Gastroesophageal sphincter (tissue), 4 donors: ENCODE measurements around the gene STARD3. TPM values are rescaled to one million over a fixed set of nuclear protein-coding genes. Genes with fewer than 3 reads are reported as not detected.

Experiments used
- ATAC-seq: fragments of 150-250 bp; one replicate; pipeline ENCODE4 v1.9.1; 2016; ENCODE audit warnings: mild to moderate bottlenecking, moderate library complexity
- H3K27ac ChIP-seq, 4 donors: fragments of 200-600 bp; sonication (generic) in 3 of 4; 1 replicate in 3 of 4; 2 replicates in 1 of 4; pipeline ENCODE4 v1.5.1; 2016 to 2019
- H3K27me3 ChIP-seq: fragments of 200-600 bp; sonication (generic); one replicate; pipeline ENCODE4 v1.5.1; 2019
- H3K36me3 ChIP-seq, 2 donors: fragments of 200-600 bp; sonication (generic); one replicate each; pipeline ENCODE4 v1.5.1; 2019; ENCODE audit warnings: control low read depth in 1 of 2
- H3K4me1 ChIP-seq, 3 donors: fragments of 200-600 bp; sonication (generic); 1 replicate in 2 of 3; 2 replicates in 1 of 3; pipeline ENCODE4 v1.5.1; 2016 to 2019; ENCODE audit warnings: control low read depth in 2 of 3
- H3K4me3 ChIP-seq, 2 donors: fragments of 200-600 bp; sonication (generic); one replicate each; pipeline ENCODE4 v1.5.1; 2019; ENCODE audit warnings: mild to moderate bottlenecking in 1 of 2, moderate library complexity in 1 of 2
- H3K9me3 ChIP-seq, 3 donors: fragments of 200-600 bp; sonication (generic); one replicate each; pipeline ENCODE4 v1.5.1; 2017 to 2019; ENCODE audit warnings: control low read depth in 2 of 3
- CTCF ChIP-seq, 4 experiments: fragments of 200-600 bp in 2 of 4; fragments of 450-650 bp in 2 of 4; sonication (generic) in 1 of 4; IDR thresholded peaks; one replicate each; pipeline ENCODE4 v1.5.1; 2017 to 2019; ENCODE audit warnings: antibody characterized with exemption in 4 of 4, mild to moderate bottlenecking in 2 of 4, moderate library complexity in 2 of 4
- EP300 ChIP-seq: sonication (generic); formaldehyde crosslinking; IDR thresholded peaks from one replicate; pipeline ENCODE4 v1.6.1; 2017; ENCODE audit warnings: antibody characterized with exemption, mild to moderate bottlenecking
- POLR2A ChIP-seq, 2 donors: fragments of 450-650 bp; IDR thresholded peaks; one replicate each; pipeline ENCODE4 v1.6.1; 2017; ENCODE audit warnings: antibody characterized with exemption in 2 of 2, mild to moderate bottlenecking in 2 of 2, moderate library complexity in 1 of 2
- POLR2AphosphoS5 ChIP-seq: sonication (generic); formaldehyde crosslinking; IDR thresholded peaks from one replicate; pipeline ENCODE4 v1.6.1; 2017; ENCODE audit warnings: antibody characterized with exemption
- WGBS, 2 donors: methylation state at CpG; one replicate each; pipeline ENCODE4 v1.1.5; 2018; ENCODE audit warnings: low coverage in 1 of 2; 5-methylcytosine and 5-hydroxymethylcytosine counted together
- total RNA-seq, 4 donors: library from RNA; depleted of rRNA; stranded (reverse); fragments of >200 nt; gene quantifications; one replicate each; pipeline ENCODE4 v1.1.0, GENCODE V29; 2016

STARD3 gene
- total RNA-seq, 4 donors from 2014 or later = 24.5 to 41.4 (median 27.5) TPM

GRCh38 chr17:39595928-39596510 is 40.9 kb upstream of the STARD3 start:
- no peak for ATAC-seq

GRCh38 chr17:39596543-39597267 is 40.2 kb upstream of the STARD3 start:
- no peak overlapping the region for H3K4me3 ChIP-seq
- no peak for ATAC-seq
- no peaks in the 10 kb centered on the region for H3K36me3 ChIP-seq
- no peak overlapping the region for H3K27ac ChIP-seq
- H3K9me3 ChIP-seq = no peaks in the 10 kb centered on the region
- H3K27me3 ChIP-seq = peaks cover 100% of the 10 kb centered on the region
- H3K4me1 ChIP-seq = peaks cover 0 to 38% (median 9%) of the 10 kb centered on the region in 3 donors
- WGBS, 2 donors = 0% methylated on average over 7 to 10 of the region's 47 CpGs
- no peak for TF ChIP-seq EP300
- no peak for TF ChIP-seq POLR2A (IDR thresholded peaks at IDR 0.05)
- TF ChIP-seq CTCF (IDR thresholded peaks at IDR 0.05) = no peak
- no peak for TF ChIP-seq POLR2AphosphoS5

More at GRCh38 chr17:39595928-39596510, 40.9 kb upstream of the STARD3 start:
- Histone ChIP-seq H3K4me3 (no peak overlapping the region), H3K27me3 (peaks cover 99% of the 10 kb centered on the region), H3K36me3 (no peaks in the 10 kb centered on the region), H3K27ac (no peak overlapping the region), H3K4me1 (peaks cover 0 to 38% (median 9%) of the 10 kb centered on the region in 3 donors), H3K9me3 (no peaks in the 10 kb centered on the region)
- no peak for TF ChIP-seq POLR2A (IDR thresholded peaks at IDR 0.05)
- no peak for TF ChIP-seq POLR2AphosphoS5
- no peak for TF ChIP-seq EP300
- no peak for TF ChIP-seq CTCF (IDR thresholded peaks at IDR 0.05)
- 11 to 27% methylated on average over 5 to 7 of the region's 11 CpGs for WGBS, 2 donors

- Histone ChIP-seq H3K27ac (no peak overlapping the region), H3K27me3 (peaks cover 100% of the 10 kb centered on the region), H3K4me1 (peaks cover 0 to 38% (median 9%) of the 10 kb centered on the region in 3 donors), H3K36me3 (no peaks in the 10 kb centered on the region), H3K4me3 (no peak overlapping the region), H3K9me3 (no peaks in the 10 kb centered on the region)
- WGBS, 2 donors = 4% methylated on average over 6 to 10 of the region's 22 CpGs
- no peak for TF ChIP-seq POLR2A (IDR thresholded peaks at IDR 0.05)
- TF ChIP-seq CTCF (IDR thresholded peaks at IDR 0.05) = no peak
- no peak for TF ChIP-seq POLR2AphosphoS5
- no peak for TF ChIP-seq EP300
- no peak for ATAC-seq
Measured at GRCh38 chr17:39597372-39598046, 39.4 kb upstream of the STARD3 start.

- Histone ChIP-seq H3K4me1 (peaks cover 0 to 38% (median 9%) of the 10 kb centered on the region in 3 donors), H3K27ac (no peak overlapping the region), H3K27me3 (peaks cover 100% of the 10 kb centered on the region), H3K36me3 (no peaks in the 10 kb centered on the region), H3K4me3 (no peak overlapping the region), H3K9me3 (no peaks in the 10 kb centered on the region)
- TF ChIP-seq CTCF (IDR thresholded peaks at IDR 0.05) = no peak
- no peak for ATAC-seq
- 5 to 7% methylated on average over 8 to 10 of the region's 13 CpGs for WGBS, 2 donors
Measured at GRCh38 chr17:39598047-39598481, 38.9 kb upstream of the STARD3 start.
